ENCODE measurements around the gene HOXA9.

The HOXA9 gene

DNA sequence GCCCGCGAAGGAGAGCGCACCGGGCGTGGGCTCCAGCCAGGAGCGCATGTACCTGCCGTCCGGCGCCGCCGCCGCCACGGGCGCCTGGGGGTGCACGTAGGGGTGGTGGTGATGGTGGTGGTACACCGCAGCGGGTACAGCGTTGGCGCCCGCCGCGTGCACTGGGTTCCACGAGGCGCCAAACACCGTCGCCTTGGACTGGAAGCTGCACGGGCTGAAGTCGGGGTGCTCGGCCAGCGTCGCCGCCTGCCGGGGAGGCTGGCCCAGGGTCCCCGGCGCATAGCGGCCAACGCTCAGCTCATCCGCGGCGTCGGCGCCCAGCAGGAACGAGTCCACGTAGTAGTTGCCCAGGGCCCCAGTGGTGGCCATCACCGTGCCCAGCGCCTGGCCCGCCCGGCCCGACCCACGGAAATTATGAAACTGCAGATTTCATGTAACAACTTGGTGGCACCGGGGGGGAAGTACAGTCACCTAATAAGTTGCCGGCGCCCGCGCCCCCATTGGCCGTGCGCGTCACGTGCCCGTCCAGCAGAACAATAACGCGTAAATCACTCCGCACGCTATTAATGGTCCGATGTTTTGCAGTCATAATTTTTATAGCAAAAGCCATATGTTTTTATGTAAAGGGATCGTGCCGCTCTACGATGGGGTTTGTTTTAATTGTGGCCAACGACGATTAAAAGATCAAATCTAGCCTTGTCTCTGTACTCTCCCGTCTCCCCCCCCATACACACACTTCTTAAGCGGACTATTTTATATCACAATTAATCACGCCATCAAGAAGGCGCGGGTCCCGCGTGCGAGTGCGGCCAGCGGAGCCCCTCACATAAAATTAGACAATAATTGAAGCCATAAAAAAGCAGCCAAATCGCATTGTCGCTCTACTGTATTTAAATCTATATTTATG lies at the start of gene HOXA9:
TSS of gene HOXA9 (minus strand) at position 449 of the 907 bp plus-strand sequence. CDS start at position 369, 80 bp downstream.
- no peak for DNase-seq (ENCODE audit: low spot score)

DNA sequence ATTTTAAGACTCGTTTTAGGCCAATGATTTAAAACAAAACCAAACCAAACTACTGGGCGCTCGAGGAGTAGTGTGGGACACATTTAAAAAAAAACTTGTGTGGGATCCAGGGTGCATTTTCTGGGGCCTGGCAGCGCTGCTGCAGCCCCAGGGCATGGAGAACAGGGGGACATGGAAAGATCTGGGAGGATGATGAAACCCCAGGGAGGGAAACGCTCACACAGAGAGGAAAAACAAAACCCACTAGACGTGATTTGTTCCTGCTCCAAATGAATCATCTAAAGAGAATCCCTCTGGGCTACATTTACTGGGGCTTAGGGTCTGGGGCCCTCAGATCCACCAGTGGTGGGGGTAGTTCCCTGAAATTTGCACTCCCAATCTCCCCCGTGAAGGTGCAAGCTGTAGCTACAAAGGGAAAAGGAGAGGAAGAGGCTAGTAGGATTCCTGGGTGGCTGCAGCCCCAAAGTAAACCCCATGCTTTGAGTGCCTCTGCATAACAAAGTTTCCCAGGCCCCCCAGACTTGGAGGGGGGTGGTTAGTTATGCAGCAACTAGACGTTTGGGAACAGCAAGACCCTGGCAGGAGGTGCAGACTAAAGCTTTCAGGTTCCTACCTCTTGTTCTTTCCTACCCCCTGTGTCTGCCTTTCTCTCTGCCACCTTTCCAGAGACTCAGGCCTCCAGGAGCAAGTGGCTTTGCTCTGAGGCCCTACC lies 49.1 kb upstream of the HOXA9 start:
- DNase-seq (ENCODE audit: low spot score) = no peak

DNA sequence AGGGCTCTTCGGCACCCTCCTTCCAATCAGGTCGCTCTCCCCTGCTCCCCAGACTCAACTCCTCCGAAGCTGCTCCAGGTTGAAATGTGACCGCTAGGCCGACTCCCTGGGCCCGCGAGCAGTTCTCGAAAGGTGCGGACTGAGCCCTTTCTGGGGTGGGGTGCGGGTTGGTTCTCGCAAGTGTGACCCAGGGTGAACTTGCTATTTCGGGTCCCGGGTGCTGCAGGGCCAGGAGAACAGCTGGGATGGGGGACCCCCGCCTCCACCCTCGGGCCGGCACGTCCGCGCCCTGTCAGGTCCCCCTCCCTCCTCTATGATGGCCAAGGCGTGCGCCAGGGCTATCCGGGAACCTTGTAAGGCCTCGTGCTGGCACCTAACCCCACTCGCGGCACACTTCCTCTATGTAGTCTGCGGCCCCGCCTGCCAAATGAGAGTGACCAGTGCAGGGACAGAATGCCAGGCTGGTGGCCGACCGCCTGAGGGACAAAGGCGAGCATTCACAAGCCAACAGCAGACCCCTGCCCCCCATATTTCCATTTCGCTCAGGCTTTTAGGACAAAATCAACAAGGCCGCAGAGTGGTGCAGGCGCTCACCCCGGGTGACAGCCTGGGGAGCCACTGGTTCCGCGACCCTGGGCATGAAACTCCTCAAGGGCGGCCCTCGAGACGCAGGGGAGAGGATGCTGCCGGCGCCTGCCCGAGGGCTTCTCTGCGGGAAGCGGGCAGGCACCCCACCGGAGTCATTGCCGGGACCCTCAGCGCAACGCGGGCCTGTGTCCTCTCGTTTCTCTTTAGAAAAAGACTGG lies 48.3 kb upstream of the HOXA9 start:
- no peak for DNase-seq (ENCODE audit: low spot score)

DNA sequence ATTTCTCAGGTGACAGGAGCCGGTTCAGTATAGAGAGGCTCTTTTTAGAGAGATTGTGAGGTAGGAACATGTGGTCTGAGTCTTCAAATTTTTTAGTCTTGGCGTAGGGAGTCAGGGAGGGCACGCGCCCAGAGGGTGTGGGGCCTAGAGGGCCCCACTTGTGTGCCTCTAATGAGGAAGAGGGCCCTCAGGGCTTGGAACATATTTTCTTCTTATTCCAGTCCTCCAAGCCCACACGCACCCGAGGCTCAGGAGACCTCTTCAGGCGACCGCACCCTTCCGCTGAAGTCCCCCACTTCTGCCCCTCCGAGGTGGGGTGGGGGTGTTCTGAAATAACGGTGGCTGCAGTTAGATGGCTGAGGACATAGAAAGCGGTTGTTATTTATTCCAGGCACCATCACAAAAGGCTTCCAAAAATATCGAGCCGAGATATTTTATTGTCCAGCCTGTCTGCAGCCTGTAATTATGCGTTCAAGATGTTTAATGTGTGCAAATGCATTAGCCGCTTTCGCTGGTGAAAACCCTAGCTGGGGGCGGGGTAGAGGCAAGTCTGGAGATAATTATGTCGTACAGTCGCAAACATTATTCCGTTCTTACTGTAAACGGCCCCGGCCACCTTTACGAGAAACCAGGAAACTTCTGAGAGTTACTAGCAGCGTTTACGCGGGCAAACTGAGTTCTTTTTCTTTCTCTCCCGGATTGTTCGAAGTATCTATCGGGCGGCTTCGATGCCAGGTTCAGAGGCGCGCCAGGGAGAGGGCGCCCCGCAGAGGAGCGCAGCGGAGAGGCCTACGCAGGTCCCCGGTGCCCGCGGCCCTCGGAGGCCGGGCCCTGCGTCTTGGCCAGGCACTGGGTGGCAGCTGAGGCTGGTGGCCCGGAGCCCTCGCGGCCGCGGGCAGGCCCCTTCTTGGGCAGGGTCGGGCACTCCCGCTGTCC lies 47.4 kb upstream of the HOXA9 start:
- no peak for DNase-seq (ENCODE audit: low spot score)

DNA sequence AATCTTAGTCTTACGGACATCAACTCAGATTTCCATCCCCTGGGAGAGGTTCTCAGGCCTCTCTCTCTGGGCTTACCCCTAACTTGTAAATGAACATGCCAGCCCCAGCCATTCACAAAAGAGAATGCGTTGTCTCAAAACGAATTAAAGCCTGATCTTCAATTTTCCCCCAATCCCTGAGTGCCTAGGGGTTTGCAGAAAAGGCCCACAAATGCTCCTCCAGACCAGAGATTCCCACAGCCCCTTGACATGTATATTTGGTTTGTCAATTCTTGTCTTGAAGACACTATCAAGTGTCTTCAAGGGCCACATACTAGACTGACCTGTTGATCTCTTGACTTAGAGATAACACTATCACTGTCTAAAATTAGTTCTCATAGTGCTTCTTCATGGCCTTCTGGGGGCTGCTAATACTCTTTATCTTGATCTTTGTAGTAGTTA lies 46.4 kb upstream of the HOXA9 start:
- DNase-seq (ENCODE audit: low spot score) = no peak

DNA sequence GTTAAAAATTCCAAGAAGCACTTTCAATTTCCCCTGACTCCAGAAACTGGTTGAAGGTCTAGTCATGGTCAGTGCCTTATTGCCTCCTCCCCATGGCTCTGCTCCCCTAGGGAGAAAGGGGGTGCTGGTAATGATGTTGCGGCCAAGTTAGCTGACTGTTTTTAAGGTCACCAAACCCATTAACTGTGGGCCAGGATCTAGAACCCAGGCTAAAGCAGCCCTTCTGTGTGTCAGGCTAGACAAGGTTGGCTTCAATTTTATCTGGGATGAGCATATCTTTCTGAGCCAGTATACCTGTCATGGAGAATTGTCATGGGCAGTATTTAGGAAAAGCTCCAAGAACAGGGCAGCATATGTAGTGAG lies 45.7 kb upstream of the HOXA9 start:
- no peak for DNase-seq (ENCODE audit: low spot score)

DNA sequence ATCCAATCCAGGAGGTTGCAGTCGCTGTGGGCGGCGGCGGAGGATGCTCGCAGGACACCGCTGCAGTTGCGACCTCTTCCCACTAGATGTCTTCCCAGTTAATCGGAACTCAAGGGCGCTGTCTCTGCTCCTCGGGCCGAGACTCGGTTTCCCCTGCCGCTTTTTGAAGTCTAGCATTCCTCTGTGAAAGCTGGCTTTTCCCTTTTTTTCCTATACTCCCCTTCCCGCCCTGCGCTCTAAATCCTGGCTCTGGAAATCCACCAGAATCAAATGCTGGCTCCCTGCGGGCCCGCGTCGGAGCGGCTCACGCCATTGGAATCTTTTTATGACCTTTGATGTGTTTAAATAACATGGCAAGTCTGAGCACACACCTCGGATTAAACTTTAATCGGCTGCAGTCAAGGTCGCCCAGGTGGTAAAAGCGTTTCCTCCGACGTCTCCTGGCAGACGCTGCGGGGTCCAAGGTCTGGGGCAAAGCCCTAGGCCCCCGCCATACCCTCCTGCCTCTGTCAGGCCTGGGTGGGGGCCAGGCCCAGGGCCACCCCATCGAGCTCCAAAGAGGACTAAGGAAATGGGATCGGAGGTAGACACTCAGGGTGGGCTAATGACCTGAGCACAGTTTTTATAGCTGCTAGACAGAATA lies 45.2 kb upstream of the HOXA9 start:
- peak; percentile 80 for DNase-seq (ENCODE audit: low spot score)

DNA sequence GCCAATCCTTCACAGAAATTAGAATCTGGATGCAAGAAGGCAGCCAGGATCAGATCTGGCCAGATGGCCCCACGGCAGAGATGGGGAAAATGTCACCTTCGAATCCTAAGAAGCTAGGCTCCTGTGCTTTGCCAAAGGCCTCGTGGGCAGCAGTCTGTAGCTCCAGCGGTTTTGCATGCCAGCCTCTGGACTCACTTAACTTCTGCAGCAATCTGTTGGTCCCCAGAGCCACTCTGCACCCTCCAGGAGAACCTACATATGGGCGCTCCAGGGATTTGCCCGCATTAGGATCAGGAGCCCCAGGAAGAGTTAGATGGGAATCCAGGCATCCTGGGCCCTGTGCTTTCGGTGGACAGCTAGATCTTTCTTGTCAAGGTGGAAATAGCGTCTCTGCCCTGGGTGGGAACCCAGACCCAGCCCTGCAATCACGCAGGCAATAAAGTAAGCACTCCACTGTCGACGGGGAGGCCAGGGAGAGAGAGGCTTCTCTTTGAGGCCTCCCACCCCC lies 44.6 kb upstream of the HOXA9 start:
- no peak for DNase-seq (ENCODE audit: low spot score)

DNA sequence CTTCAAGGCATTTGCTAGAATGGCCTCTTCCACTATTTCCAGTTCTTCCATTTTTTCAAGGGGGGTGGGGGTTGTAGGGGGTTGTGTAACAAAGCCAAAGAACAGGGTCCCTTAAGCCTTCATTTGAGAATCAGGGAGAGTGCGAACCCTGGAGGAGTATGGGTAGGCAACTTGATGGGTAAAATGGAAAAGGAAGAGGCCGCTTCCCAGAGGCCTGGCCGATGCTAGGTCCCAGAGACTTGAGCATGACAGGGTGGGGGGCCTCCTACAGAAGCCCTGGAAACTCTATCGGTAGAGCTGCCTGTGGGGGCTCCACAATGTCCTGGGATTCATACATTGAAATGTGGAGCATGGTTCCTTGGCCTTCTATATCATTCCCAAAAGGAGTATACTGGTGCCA lies 43.7 kb upstream of the HOXA9 start:
- DNase-seq (ENCODE audit: low spot score) = no peak

DNA sequence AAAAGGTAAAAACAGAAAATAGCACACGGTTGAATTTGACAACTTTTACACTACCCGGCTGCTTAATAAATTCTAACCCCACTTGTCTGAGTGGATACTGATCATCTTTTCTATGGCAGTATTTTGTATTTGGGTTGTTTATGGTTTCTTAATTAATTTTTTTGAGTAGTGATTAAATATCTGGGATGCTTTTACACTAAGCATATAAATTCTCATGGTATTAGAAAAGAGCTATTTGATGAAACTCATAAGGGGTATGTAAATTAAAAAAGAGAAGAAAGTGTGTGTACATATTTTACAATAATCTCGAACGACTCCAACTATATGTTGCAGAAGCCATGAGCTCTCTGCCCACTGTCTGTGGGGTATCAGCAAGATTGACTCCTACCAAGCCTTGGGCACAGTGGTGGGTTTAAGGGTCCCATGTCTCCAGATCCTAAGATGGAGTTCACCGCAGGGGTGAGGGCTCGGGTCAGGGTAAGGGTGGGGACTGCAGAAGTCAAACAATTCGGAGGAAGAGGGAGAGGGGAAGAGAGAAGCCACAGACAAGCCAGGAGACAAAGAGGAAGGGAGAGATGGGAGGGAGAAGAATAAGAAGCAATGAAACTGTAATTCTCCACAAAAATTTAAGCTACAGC lies 42.1 kb upstream of the HOXA9 start:
- no peak for DNase-seq (ENCODE audit: low spot score)

DNA sequence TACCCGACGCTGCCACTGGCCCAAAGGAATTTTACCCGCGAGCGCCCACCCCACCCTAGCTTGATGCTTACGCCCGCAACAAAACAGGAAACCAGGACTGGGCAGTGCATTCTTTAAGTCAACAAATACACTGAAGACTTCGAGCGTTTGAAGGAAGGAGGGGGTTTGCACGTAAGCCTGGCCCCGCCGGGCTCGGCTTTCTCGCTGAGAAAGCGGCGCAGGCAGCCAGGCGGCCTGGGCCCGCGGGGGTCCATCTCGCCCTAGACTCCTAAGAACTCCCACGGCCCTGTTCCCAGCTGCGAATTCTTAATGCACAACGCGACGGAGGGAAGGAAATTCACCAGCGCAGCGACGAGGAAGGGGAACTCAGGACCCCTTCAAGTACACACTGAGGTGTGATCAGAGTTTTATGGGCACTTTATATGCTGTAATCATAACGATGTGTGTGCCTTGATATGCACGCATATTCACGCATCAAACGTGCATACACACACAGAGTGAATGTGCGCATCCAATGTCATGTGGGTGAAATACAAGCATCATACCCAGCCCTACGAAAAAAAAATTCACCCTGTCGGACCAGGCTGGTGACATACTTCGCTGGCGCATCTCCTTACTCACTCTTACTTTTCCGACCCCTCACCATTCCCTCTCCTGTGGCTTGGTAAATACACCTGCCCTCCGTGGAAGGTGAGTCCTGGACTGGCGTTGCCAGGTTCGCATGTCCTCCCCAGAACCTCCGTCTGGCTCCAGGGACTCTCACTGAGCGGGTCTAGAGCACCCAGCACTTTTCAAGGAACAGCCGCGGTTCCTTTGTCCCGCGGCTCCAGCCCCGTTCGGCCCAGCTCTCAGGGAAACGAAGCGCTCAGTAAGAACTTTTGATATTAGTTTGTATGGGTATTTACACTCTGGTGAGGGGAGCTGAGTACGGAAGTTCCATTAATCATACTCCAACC lies 40.3 kb upstream of the HOXA9 start:
- no peak for DNase-seq (ENCODE audit: low spot score)

DNA sequence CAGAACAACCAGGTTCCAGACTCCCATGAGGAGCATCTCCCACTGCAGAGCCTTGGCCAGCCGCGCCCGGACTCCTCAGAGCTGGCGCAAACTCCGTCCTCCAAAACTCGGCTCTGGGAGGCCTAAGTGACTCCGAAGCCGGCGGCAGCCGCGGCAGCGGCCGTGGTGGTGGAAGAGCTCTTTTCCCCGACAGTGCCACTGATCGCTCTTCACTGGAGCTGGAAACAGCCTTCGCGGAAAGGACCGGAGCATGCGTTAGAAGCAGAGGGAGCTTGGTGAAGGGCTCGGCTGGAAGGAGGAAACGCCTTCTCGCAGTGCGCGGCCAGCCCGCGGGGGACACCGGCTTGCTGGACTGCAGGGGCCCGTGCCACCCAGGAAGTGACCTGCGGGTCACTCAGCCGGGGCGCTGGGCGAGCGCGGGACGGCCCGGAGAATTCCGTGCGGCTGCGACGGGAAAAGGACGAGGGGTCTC lies 39.5 kb upstream of the HOXA9 start:
- DNase-seq (ENCODE audit: low spot score) = no peak

DNA sequence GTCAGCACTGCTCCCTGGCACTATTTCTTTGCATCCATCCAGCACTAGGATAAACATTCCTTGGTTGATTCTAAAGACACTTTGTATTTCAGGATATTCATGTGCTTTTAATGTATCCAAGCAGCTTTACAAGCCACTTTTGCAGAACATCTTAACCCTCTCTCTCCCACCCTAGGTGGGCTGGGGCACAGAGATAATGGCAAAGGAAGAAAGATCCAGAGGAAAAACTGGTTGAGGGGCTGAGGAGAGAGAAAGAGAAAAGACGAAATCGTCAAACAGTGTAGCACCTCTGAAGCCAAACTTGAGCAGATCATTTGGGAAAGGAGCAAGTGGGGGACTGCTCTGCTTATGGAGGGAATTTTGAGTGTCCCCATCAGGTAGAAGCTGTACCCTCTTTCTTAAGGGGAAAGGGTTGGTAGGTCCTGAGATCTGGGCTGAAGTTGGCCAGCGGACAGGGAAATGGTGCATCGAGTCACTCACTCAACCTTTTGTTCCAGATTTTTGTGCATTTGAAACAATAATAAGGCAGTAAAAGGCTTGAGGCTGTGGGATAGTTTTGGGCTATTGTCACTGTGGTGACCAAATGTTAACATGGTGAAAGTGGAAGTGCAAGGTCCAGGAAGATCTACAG lies 38.7 kb upstream of the HOXA9 start:
- no peak for DNase-seq (ENCODE audit: low spot score)

DNA sequence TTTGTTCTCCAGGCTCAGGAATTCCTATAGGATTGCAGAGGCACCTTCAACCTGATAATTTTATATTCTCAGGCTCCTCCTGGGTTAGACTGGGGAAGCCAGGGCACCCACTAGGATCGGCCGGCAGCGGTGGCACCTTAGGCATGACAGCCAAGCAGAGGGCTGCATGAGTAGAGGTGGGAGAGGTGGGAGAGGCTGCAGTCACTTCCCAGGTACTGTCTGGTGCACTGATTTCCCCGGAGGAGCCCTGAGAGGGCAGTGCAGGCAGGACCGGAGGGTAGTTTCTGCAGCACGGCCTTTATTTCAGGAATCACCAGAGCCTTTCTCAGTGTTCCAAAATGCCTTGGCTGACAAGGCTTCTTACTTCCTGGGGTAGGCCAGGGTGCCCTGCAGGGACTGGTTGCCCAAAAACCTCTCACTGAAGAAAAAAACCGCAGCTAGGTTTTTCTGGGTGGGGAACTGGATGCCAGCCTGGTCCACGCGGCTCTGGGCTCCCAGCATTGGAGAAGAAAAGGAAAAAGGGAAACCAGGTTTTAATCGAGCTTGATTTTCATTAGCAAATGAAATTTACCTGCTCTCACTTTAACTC lies 38.1 kb upstream of the HOXA9 start:
- DNase-seq (ENCODE audit: low spot score) = no peak

DNA sequence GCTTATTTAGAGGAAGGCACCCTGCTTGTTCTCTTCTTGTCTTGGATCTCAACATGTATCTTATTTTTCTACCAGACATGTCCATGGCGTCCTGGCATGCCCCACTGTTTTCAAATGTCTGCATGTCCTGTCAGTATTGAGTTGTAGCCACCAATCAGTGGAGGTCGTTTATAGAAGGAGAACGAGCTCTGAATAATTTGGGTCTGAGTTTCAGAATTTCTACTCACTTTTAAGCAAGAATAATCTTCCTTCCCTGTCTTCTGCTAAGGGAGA lies 37.5 kb upstream of the HOXA9 start:
- DNase-seq (ENCODE audit: low spot score) = no peak

DNA sequence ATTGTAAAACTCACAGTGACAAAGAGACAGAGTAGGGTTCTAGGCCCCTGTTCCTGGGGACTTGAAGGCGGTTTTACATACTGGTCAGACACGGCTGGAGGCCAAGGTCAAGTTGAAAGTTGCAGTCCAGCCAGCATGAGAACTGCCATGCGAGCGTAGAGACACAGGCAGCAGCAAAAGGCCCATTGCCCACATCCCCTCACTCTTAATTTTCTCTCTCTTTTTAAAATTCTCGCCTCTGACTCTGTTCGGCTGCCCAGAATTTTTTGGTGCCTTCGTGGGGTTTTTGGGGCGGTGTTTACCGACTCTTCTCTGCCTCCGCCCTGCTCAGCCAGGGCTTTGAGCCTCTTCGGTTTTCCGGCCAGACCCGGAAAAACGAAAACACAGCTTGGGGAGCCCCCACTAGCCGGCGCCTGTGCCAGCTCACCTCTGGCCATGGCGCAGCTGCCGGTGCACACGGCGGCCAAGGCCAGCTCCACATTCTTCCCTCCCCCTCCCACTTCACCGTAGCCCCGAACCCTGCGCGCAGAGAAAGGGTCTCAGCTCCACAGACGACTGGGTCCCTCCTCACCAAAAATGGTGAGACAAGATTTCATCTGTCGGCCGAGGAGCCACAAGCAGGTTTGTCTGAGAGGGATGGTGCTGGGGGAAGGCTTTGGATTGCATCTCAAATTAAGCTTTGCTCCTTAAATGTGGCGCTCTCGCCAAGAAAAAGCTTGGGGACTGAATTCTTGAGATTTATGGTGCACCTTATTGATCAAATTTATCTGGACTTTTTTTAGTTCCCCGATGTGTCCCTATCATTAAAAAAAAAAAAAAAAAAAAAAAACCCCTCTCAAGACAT lies 36.9 kb upstream of the HOXA9 start:
- no peak for DNase-seq (ENCODE audit: low spot score)

DNA sequence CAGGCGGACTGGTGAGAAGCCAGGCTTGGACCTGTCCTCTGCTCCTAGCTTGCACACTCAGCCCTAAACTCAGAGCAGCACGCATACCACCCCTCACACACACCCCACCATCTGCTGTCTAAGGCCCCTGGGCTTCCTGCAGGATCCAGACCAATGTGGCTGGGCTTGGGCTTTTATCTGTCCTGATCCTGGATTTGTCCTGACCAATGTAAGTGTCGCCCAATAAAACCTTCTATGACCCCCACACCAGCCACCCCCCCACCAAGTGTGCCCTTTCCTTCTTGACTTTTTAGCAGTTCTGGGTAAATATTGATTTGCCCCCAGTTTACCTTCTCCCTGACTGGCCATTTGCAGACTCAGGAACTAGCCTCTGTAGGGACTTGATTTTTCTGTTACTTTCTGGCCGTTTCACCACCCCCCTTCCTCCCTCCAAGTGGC lies 36.3 kb upstream of the HOXA9 start:
- DNase-seq (ENCODE audit: low spot score) = no peak

Data from D341Med (cell line).